Esophagus squamous epithelium (tissue), 5 donors: Measurements from ENCODE around the gene CDC16. TPM values are rescaled to one million over a fixed set of nuclear protein-coding genes. Genes with fewer than 3 reads are reported as not detected.

Experiments
- DNase-seq: peaks from one replicate; lab custom pipeline; 2025; lab: John Stamatoyannopoulos, UW
- H3K27ac ChIP-seq, 4 donors: fragments of 200-600 bp; sonication (generic); one replicate each; pipeline ENCODE4 v1.5.1; 2016 to 2019; ENCODE audit warnings: mild to moderate bottlenecking in 1 of 4
- H3K27me3 ChIP-seq, 4 donors: fragments of 200-600 bp; sonication (generic); 1 replicate in 3 of 4; 2 replicates in 1 of 4; pipeline versions ENCODE4 v1.5.1 to v1.6.0; 2017 to 2021; ENCODE audit warnings: antibody characterized with exemption in 1 of 4
- H3K36me3 ChIP-seq, 3 donors: fragments of 200-600 bp; sonication (generic); one replicate each; pipeline ENCODE4 v1.5.1; 2016 to 2019
- H3K4me1 ChIP-seq, 3 donors: fragments of 200-600 bp; sonication (generic); one replicate each; pipeline ENCODE4 v1.5.1; 2017 to 2019
- H3K4me3 ChIP-seq, 4 donors: fragments of 200-600 bp; sonication (generic); 1 replicate in 3 of 4; 2 replicates in 1 of 4; pipeline ENCODE4 v1.5.1; 2016 to 2019; ENCODE audit warnings: mild to moderate bottlenecking in 2 of 4, moderate library complexity in 1 of 4
- H3K9me3 ChIP-seq, 3 donors: fragments of 200-600 bp; sonication (generic); one replicate each; pipeline ENCODE4 v1.5.1; 2016 to 2019
- CTCF ChIP-seq, 6 experiments: fragments of 450-650 bp in 4 of 6; fragments of 200-600 bp in 2 of 6; sonication (generic) in 2 of 6; IDR thresholded peaks; one replicate each; pipeline ENCODE4 v1.5.1; 2016 to 2019; ENCODE audit warnings: antibody characterized with exemption in 6 of 6, mild to moderate bottlenecking in 4 of 6, moderate library complexity in 4 of 6
- POLR2A ChIP-seq, 4 donors: fragments of 450-650 bp; IDR thresholded peaks; one replicate each; pipeline ENCODE4 v1.6.1; 2017; ENCODE audit warnings: antibody characterized with exemption in 4 of 4, mild to moderate bottlenecking in 4 of 4, moderate library complexity in 3 of 4
- WGBS, 2 donors: methylation state at CpG; one replicate each; pipeline ENCODE4 v1.1.5; 2018; 5-methylcytosine and 5-hydroxymethylcytosine counted together
- intact Hi-C: fragments of 100-400 bp; cut with DNase I; formaldehyde crosslinking; loops from one replicate; pipeline ENCODE4 v1.15.0; 2022
- total RNA-seq, 4 donors: library from RNA; depleted of rRNA; stranded (reverse); fragments of >200 nt; gene quantifications; one replicate each; pipeline ENCODE4 v1.1.0, GENCODE V29; 2016
- donor health status: DM: yes; HTN: yes; CAD: no.

The CDC16 gene
- total RNA-seq, 4 donors from 2014 or later = 22.9 to 40.2 (median 30.2) TPM

- Histone ChIP-seq H3K9me3 (no peaks in the 10 kb centered on the region), H3K4me1 (peaks cover 0 to 13% (median 8%) of the 10 kb centered on the region in 3 donors), H3K36me3 (peaks cover 0 to 32% (median 0%) of the 10 kb centered on the region in 3 donors), H3K27ac (no peak overlapping the region), H3K27me3 (no peaks in the 10 kb centered on the region), H3K4me3 (no peak overlapping the region)
- TF ChIP-seq POLR2A (IDR thresholded peaks at IDR 0.05) (no peak), CTCF (IDR thresholded peaks at IDR 0.05) (no peak)
- WGBS, 2 donors = 94 to 100% methylated on average over 2 of the region's 2 CpGs
- DNase-seq = no peak
- intact Hi-C loops = no loop called here
These were observed 74.4 kb downstream of the CDC16 start for GRCh38 chr13:114309086-114309485.

GRCh38 chr13:114309806-114310410 lies 75.2 kb downstream of the CDC16 start:
- no peaks in the 10 kb centered on the region for H3K9me3 ChIP-seq
- peaks cover 0 to 24% (median 0%) of the 10 kb centered on the region in 3 donors for H3K36me3 ChIP-seq
- H3K4me1 ChIP-seq = peaks cover 0 to 14% (median 8%) of the 10 kb centered on the region in 3 donors
- intact Hi-C loops = no loop called here
- no peak for DNase-seq
- no peak overlapping the region for H3K4me3 ChIP-seq
- H3K27ac ChIP-seq = no peak overlapping the region
- WGBS, 2 donors = 77 to 91% methylated on average over 2 to 6 of the region's 6 CpGs
- no peaks in the 10 kb centered on the region for H3K27me3 ChIP-seq
- no peak for TF ChIP-seq POLR2A (IDR thresholded peaks at IDR 0.05)
- no peak for TF ChIP-seq CTCF (IDR thresholded peaks at IDR 0.05)

- Histone ChIP-seq H3K36me3 (peaks cover 0 to 14% (median 0%) of the 10 kb centered on the region in 3 donors), H3K4me1 (peaks cover 0 to 25% (median 16%) of the 10 kb centered on the region in 3 donors), H3K27ac (no peak overlapping the region), H3K9me3 (no peaks in the 10 kb centered on the region), H3K27me3 (no peaks in the 10 kb centered on the region), H3K4me3 (no peak overlapping the region)
- intact Hi-C loops = no loop called here
- TF ChIP-seq CTCF (IDR thresholded peaks at IDR 0.05) (no peak), POLR2A (IDR thresholded peaks at IDR 0.05) (no peak)
- 76 to 82% methylated on average over 5 of the region's 5 CpGs for WGBS, 2 donors
- DNase-seq = no peak
These were observed 76.3 kb downstream of the CDC16 start for GRCh38 chr13:114310956-114311355.

GRCh38 chr13:114311387-114311786 lies 76.7 kb downstream of the CDC16 start:
- Histone ChIP-seq H3K27me3 (no peaks in the 10 kb centered on the region), H3K36me3 (peaks cover 0 to 10% (median 0%) of the 10 kb centered on the region in 3 donors), H3K9me3 (no peaks in the 10 kb centered on the region), H3K4me1 (peaks cover 0 to 29% (median 20%) of the 10 kb centered on the region in 3 donors), H3K4me3 (no peak overlapping the region), H3K27ac (no peak overlapping the region)
- TF ChIP-seq CTCF (IDR thresholded peaks at IDR 0.05) = no peak
- TF ChIP-seq POLR2A (IDR thresholded peaks at IDR 0.05) = no peak
- intact Hi-C loops = no loop called here
- DNase-seq = no peak

GRCh38 chr13:114311908-114312307 lies 77.2 kb downstream of the CDC16 start:
- H3K27me3 ChIP-seq = no peaks in the 10 kb centered on the region
- intact Hi-C loops = no loop called here
- WGBS, 2 donors = 47 to 62% methylated on average over 2 of the region's 2 CpGs

More at GRCh38 chr13:114311908-114312307, 77.2 kb downstream of the CDC16 start:
- Histone ChIP-seq H3K4me1 (peaks cover 0 to 34% (median 25%) of the 10 kb centered on the region in 3 donors), H3K9me3 (no peaks in the 10 kb centered on the region), H3K36me3 (peaks cover 0 to 4% (median 0%) of the 10 kb centered on the region in 3 donors), H3K27ac (no peak overlapping the region), H3K4me3 (no peak overlapping the region)
- no peak for DNase-seq
- TF ChIP-seq CTCF (IDR thresholded peaks at IDR 0.05) (no peak), POLR2A (IDR thresholded peaks at IDR 0.05) (no peak)
